Measurements from ENCODE around the gene TP53BP1.
"Not testable (repeated sequence)": the region's sequence is repeated elsewhere in the genome, so short reads cannot be mapped to it uniquely, and the experiment has no call there.

TP53BP1 gene

GRCh38 chr15:43414196-43414595 lies 78.8 kb downstream of the TP53BP1 start:
- no peak for DNase-seq

- DNase-seq = no peak
These were observed 80.9 kb downstream of the TP53BP1 start for GRCh38 chr15:43412096-43412495.

GRCh38 chr15:43410572-43411214 lies 82.3 kb downstream of the TP53BP1 start:
- DNase-seq = no peak

DNA sequence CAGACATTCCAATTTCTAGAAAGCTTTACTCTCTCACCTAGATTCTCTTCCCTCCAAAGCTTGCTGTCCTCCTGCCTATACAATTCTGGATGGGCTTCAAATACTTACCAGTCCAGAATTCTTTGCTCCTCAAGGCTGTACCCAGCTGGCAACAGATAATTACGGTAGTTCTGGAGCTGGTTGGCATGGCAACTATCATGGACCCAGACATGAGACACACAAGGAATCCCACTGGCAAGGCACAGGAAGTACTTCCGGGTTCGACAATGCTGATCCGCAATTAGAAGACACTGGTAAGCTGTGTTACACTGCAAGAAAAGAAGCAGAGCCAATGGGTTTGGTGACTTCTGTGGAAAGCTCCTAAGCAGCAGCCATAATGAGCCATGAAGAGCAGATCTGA lies 84.2 kb downstream of the TP53BP1 start:
- DNase-seq = no peak

DNA sequence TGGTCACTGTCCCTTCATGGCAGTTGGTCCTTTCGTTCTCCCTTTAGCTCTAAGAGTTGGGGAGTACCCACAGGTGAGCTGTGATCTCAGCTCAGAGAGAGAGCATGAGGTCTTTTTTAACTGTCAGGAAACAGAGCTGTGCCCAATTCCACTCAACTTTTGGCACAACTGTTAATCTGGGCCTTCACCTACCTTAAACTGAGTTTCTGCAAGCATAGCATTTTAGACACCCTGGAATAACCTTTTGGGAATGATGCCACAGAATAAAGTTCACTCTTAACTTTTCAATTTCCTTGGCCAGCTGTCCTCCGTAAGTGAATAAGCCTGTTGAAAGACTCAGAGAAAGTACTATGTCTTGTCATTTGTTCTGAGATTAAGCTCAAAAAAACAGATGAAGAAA lies 86.1 kb downstream of the TP53BP1 start:
- DNase-seq = no peak

- no peak for DNase-seq
These were observed 86.8 kb downstream of the TP53BP1 start for GRCh38 chr15:43406189-43406588.

DNA sequence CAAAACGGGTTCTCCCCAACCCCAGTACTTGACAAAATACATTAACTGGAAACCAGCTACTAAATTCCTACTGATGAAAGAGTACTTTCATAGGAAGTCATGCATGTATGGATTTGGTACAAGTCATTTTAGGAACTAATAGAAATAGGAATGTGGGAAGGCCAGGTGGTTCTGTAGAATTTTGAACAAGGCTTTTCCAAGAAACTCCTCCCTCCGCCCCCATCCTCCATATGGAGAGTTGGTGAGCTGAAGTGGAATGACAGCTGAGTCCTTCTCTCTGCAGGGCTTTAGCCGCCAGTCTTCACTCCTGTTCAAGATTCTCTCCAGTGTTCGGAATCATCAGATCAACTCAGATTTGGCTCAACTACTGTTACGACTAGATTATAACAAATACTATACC lies 88.8 kb downstream of the TP53BP1 start:
- DNase-seq = no peak

GRCh38 chr15:43403616-43404015 lies 89.3 kb downstream of the TP53BP1 start:
- no peak for DNase-seq

GRCh38 chr15:43402255-43402654 lies 90.7 kb downstream of the TP53BP1 start:
- no peak for DNase-seq

GRCh38 chr15:43393592-43393991 lies 99.4 kb downstream of the TP53BP1 start:
- DNase-seq = not testable (repeated sequence)

- DNase-seq = no peak
These were observed 102.2 kb downstream of the TP53BP1 start for GRCh38 chr15:43390723-43391122.

- DNase-seq = no peak
These were observed 109.9 kb downstream of the TP53BP1 start for GRCh38 chr15:43383070-43383469.

- DNase-seq = no peak
These were observed 110.6 kb downstream of the TP53BP1 start for GRCh38 chr15:43382310-43382709.

- DNase-seq = no peak
These were observed 114.4 kb downstream of the TP53BP1 start for GRCh38 chr15:43378601-43379000.

- DNase-seq = no peak
These were observed 116.8 kb downstream of the TP53BP1 start for GRCh38 chr15:43376017-43376705.

- peak; percentile 86 for DNase-seq
These were observed 121.7 kb downstream of the TP53BP1 start, which contains the start of the genes TUBGCP4 and ZSCAN29 for GRCh38 chr15:43370975-43371974. Gene TUBGCP4, plus strand, starts transcription at chr15:43371101. Its CDS starts 254 bp downstream, at chr15:43371355. Gene ZSCAN29, minus strand, starts transcription at chr15:43371043. Its CDS starts 1,130 bp downstream, at chr15:43369913.

DNA sequence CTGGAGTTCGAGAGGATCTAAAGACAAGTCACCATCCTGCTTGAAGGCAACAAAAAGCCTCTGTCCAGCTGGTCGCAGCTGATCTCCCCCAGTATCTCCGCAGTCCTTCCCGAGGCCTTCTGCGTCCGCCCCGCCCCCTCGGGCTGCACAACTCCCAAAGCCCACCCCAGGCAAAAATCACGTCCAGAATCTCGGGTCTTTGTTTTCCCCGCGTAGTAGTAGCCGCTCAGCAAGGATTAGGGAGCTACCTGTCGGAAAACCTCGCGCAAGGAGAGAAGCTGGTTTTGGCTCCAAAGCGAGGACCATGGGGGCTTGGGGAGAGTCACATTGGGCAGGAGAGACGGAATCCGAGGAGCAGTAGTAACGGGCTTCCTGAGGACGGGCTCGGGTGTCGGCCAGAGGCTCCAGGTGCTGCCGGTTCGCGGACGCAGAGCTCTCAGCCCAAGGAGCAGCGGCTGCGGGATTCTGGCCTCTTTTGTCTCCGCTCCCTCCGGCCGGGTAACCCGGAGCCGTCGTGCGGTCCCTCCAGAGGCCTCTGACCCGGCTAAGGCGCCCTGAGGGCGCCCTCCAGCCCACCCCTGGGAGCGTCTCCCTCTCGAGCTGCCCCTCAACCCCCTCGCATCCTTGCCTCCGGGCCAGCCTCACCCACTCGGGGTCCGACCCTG lies 122.5 kb downstream of the TP53BP1 start:
- peak; percentile 79 for DNase-seq

DNA sequence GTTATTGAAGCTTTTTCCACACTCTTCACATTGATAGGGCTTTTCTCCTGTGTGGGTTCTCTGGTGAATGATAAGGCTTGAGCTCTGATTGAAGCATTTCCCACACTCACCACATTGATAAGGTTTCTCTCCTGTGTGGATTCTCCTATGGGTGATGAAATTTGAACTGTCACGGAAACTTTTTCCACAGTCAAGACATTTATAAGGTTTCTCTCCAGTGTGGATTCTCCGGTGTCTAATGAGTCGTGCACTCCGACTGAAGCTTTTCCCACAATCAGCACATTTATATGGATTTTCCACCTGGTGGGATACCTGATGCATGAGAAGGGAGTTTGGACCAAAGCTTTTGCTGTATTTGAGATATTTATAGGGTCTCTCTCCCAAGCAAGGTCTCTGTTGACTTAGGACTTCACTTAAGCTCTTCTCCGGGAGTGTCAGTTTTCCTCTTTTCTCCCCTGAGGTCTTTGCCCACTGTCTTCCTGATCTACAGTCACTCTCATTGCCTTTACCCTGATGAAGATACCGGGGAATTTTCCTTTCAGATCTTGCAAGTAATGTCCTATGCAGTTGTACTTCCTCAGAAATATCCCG lies 131.5 kb downstream of the TP53BP1 start:
- no peak for DNase-seq

DNA sequence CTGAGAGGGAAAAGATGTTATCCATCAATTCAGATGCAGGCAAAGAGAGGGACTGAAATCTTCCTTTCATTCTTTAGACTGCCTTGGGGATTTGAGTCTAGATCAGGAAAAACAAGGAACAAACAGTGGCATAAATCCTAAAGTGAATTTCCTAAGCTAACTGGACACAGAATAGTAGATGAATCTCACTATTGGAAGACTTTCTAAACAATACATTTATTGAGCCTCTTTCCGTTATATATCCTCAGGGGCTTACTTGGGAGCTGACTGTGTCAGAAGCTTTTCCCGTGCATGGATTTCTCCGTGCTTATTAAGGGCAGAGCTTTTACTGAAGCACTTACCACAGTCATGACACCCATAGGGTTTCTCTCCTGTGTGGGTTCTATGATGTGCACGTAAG lies 132.1 kb downstream of the TP53BP1 start:
- DNase-seq = no peak

Measured in right kidney (tissue), 1 donor.